Ectodermal cell (in vitro differentiated cells): ENCODE data around the gene FOXD3. TPM values are rescaled to one million over a fixed set of nuclear protein-coding genes. Genes with fewer than 3 reads are reported as not detected.
A peak's percentile ranks its signal among the peaks of the same experiment; 100 is the strongest.

Experiments used
- H3K27ac ChIP-seq: 2 replicates; pipeline ENCODE4 v1.7.0; 2013; ENCODE audit warnings: mild to moderate bottlenecking, low read depth, low read length; ENCODE audit not compliant: insufficient read depth, poor library complexity, severe bottlenecking
- H3K27me3 ChIP-seq: 2 replicates; pipeline ENCODE4 v1.7.0; 2013; ENCODE audit warnings: mild to moderate bottlenecking, low read length; ENCODE audit not compliant: insufficient read depth, control insufficient read depth, poor library complexity, severe bottlenecking
- H3K36me3 ChIP-seq: one replicate; pipeline ENCODE4 v1.7.0; 2013; ENCODE audit warnings: low read length; ENCODE audit not compliant: control insufficient read depth, insufficient read depth
- H3K4me1 ChIP-seq: one replicate; pipeline ENCODE4 v1.7.0; 2013; ENCODE audit warnings: low read length; ENCODE audit not compliant: control insufficient read depth, insufficient read depth
- H3K4me3 ChIP-seq: 2 replicates; pipeline ENCODE4 v1.7.0; 2013; ENCODE audit warnings: low read depth, low read length, control low read depth; ENCODE audit not compliant: insufficient read depth
- H3K9me3 ChIP-seq: 2 replicates; pipeline ENCODE4 v1.7.0; 2013; ENCODE audit warnings: mild to moderate bottlenecking, low read length, moderate library complexity; ENCODE audit not compliant: control insufficient read depth
- WGBS, 2 experiments: methylation state at CpG; one replicate each; pipeline ENCODE4 v1.1.7; 2013; ENCODE audit warnings: missing lambda C conversion rate in 2 of 2; 5-methylcytosine and 5-hydroxymethylcytosine counted together
- polyA plus RNA-seq, 4 experiments: library from polyadenylated mRNA; stranded (reverse); fragments of 50-300 nt; gene quantifications; one replicate each; pipeline ENCODE4 v1.2.3, GENCODE V29; 2013

FOXD3 gene
- 38.9 TPM for polyA plus RNA-seq (2013, experiment 1 of 4)
- 36.6 TPM for polyA plus RNA-seq (2013, experiment 2 of 4)
- 37.0 TPM for polyA plus RNA-seq (2013, experiment 3 of 4)
- polyA plus RNA-seq (2013, experiment 4 of 4) = 37.0 TPM

DNA sequence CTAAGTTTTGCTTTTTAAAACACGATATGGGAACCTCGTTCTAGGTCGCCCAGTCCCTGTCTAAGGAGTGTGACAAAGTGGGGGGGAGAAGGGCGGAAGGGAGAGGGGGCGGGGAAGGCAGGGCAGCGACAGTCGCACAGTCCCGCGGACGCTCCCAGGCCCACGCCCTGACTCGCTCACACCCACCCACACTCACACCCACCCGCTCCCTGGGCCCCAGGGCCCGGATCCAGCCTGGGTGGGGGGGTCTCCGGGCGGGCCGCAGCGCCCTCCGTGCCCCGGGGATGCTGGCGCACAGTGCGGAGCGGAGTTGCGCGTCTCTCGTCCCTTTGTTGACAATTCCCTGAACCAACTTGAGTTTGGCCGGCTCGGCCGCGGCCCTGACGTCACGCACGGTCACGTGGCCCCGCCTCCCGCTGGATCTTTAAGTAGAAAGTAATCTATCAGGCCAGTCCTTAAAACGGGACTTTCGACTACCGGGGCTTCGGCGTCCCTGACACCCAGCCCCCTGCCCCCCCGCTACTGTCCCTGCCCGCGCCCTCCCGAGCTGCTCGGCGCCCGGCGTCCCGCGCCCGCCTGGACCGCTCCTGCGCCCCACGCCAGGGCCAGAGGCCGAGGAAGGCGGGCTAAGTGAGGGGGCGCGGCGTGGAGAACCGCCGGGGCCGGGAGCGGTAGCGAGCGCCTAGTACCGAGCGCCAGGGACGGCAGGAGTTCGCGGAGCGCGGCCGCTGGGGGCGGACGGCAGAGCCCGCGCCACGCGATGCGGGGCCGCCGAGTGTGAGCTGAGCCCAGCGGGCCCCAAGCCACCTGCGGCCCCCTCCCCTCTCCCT is at the start of gene FOXD3:
TSS of gene FOXD3 (plus strand) at position 454 of the 830 bp plus-strand sequence. CDS start 492 bp downstream, outside the sequence.
- peaks cover 100% of the 10 kb centered on the region for H3K27me3 ChIP-seq
- no peaks in the 10 kb centered on the region for H3K9me3 ChIP-seq
- 0% methylated on average over 84 of the region's 85 CpGs for WGBS, 2 experiments
- H3K4me3 ChIP-seq = peak within 1 kb of the TSS; percentile 27
- H3K4me1 ChIP-seq = peaks cover 6% of the 10 kb centered on the region
- H3K27ac ChIP-seq = no peak within 1 kb of the TSS
- H3K36me3 ChIP-seq = no peaks in the 10 kb centered on the region

- Histone ChIP-seq H3K9me3 (no peaks in the 10 kb centered on the region), H3K27me3 (no peaks in the 10 kb centered on the region), H3K4me3 (no peak overlapping the region), H3K36me3 (no peaks in the 10 kb centered on the region), H3K4me1 (peaks cover 8% of the 10 kb centered on the region), H3K27ac (no peak overlapping the region)
- WGBS, 2 experiments = 89 to 96% methylated on average over 2 of the region's 2 CpGs
Measured at GRCh38 chr1:63272811-63273210, 49.6 kb upstream of the FOXD3 start.

GRCh38 chr1:63274371-63274770 is 48.0 kb upstream of the FOXD3 start:
- Histone ChIP-seq H3K4me3 (no peak overlapping the region), H3K4me1 (peaks cover 8% of the 10 kb centered on the region), H3K27ac (no peak overlapping the region), H3K9me3 (no peaks in the 10 kb centered on the region), H3K36me3 (no peaks in the 10 kb centered on the region), H3K27me3 (no peaks in the 10 kb centered on the region)

DNA sequence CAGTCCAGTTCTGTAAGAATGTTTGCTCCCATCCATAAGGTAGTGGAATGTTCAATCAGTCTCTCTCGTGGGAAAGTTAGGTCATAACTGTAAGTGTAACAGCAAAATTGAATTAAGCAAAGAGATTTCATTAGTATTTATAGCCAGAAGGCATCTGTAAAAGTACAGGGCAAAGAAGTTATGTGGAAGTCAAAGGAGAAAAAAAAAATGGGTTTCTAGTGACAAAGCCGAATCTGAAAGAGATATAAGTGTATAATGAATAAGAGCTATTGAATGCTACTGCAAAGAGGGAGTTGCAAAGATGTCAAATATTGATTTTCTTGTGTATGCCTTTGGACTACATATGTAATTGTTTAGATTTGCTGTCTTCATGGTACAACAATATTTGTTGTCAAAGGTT is 47.4 kb upstream of the FOXD3 start:
- no peaks in the 10 kb centered on the region for H3K9me3 ChIP-seq
- H3K27ac ChIP-seq = no peak overlapping the region
- H3K27me3 ChIP-seq = no peaks in the 10 kb centered on the region
- no peak overlapping the region for H3K4me3 ChIP-seq
- 95 to 97% methylated on average over 2 of the region's 2 CpGs for WGBS, 2 experiments
- H3K4me1 ChIP-seq = peaks cover 8% of the 10 kb centered on the region
- H3K36me3 ChIP-seq = no peaks in the 10 kb centered on the region

DNA sequence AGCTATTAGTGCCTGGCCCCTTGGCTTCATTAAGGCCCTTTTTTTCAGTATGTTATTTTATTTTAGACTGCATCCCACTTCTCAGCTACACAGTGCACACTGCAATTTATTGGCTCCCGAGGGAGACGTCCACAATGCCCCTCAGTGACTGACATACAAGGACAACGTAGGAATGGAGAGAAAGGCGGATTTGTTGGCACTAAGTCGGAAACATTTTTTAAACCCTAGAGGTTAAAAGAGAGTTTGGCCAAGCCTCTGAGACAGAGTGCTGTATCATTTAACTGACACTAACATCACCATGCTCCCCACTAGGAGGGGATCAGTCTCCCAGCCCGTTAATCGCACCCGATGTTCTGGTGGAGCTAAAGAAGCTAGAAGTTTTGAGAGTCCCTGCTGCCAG is 45.7 kb upstream of the FOXD3 start:
- Histone ChIP-seq H3K4me3 (no peak overlapping the region), H3K27ac (peak overlapping the region; percentile 26), H3K9me3 (no peaks in the 10 kb centered on the region), H3K27me3 (no peaks in the 10 kb centered on the region), H3K4me1 (peaks cover 8% of the 10 kb centered on the region), H3K36me3 (no peaks in the 10 kb centered on the region)
- WGBS, 2 experiments = 63 to 69% methylated on average over 8 of the region's 8 CpGs

DNA sequence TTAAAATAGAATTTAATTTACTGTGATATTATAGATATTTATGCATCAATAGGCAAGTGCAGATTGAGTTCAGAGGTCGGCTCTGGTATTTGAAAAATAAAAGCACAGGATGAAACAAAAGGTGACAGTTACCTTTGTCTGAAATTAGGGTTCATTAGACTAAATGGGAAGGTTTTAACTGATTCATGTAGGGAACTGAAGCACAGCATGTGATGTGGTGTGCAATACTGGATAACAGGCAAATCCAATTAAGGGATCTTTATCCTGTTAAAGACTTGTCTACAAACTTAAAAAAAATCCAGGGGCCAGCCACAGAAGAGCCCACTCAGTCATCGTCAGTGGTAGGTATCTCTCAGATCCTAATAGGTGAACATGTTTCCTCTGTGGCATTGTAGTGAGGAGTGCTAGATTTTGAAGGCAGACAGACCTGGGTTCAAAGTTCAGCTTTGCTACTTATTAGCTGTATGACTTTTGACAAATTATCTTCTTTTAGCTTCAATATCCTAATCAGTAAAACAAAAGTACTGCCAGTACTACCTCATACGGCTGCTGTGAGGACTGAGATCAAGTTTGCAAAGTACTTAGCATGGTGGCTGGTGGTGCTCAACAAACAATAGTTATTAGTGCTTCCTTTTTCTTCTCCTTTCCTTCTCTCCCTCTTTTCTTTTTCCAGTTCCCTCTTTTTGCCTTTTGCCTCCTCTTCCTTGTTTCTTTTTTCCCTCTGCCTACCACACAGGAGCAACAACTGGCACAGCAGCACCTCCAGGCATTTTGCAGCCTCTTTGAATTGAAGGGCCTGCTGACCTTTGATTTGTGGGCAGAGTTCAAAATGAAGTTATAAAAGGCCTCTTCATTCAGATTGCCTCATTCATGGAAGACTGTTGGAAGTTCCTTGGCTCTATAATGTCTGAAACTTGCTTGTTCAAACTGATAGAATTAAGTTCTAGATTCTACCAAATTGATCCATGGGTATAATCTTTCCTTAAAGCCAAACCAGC is 44.9 kb upstream of the FOXD3 start:
- 66 to 67% methylated on average over 3 of the region's 3 CpGs for WGBS, 2 experiments
- no peaks in the 10 kb centered on the region for H3K27me3 ChIP-seq
- no peaks in the 10 kb centered on the region for H3K36me3 ChIP-seq
- H3K4me3 ChIP-seq = no peak overlapping the region
- H3K9me3 ChIP-seq = no peaks in the 10 kb centered on the region
- no peak overlapping the region for H3K27ac ChIP-seq
- H3K4me1 ChIP-seq = peaks cover 8% of the 10 kb centered on the region

DNA sequence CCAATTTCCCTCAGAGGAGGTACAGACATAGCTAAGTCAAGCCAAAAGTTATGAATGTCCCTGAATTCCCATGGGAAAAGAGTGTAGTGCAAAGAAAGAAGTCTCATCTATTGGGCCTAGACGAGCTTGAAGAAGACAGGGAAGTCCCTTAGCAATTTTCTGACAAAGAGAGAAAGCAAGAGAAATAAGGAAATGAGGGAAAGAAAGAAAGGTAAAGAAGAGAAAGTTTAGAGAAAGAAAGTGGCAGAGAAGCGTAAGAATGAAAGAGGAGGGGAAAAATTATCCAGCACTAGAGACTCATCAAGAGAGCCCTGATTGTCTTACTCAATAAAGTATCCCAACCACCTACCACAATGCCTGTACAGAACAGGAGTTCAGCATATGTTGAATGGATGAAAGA is 40.6 kb upstream of the FOXD3 start:
- no peaks in the 10 kb centered on the region for H3K36me3 ChIP-seq
- 84 to 98% methylated on average over 2 of the region's 2 CpGs for WGBS, 2 experiments
- no peak overlapping the region for H3K27ac ChIP-seq
- peaks cover 3% of the 10 kb centered on the region for H3K4me1 ChIP-seq
- no peak overlapping the region for H3K4me3 ChIP-seq
- H3K27me3 ChIP-seq = no peaks in the 10 kb centered on the region
- no peaks in the 10 kb centered on the region for H3K9me3 ChIP-seq

DNA sequence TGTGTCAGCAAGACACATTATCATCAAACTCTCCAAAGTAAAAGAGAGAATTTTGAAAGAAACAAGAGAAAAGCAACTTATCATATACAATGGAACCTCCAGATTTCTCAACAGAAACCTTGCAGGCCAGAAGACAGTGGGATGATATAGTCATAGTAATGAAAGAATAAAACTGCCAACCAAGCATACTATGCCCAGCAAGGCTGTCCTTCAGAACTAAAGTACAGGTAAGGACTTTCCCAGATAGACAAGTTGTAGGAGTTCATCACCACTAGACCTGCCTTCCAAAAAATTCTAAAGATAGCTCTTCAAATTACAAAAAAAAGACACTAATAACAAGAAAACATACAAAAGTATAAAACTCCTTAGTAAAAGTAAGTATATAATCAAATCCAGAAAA is 33.2 kb upstream of the FOXD3 start:
- Histone ChIP-seq H3K36me3 (no peaks in the 10 kb centered on the region), H3K27ac (no peak overlapping the region), H3K4me3 (no peak overlapping the region), H3K4me1 (no peaks in the 10 kb centered on the region), H3K27me3 (no peaks in the 10 kb centered on the region), H3K9me3 (no peaks in the 10 kb centered on the region)

- H3K9me3 ChIP-seq = no peaks in the 10 kb centered on the region
- no peaks in the 10 kb centered on the region for H3K27me3 ChIP-seq
- no peaks in the 10 kb centered on the region for H3K4me1 ChIP-seq
- WGBS, 2 experiments = 11 to 33% methylated on average over 4 to 5 of the region's 6 CpGs
- H3K36me3 ChIP-seq = no peaks in the 10 kb centered on the region
- H3K27ac ChIP-seq = no peak overlapping the region
- H3K4me3 ChIP-seq = no peak overlapping the region
Measured at GRCh38 chr1:63294803-63295594, 27.4 kb upstream of the FOXD3 start.
